ENCODE data around the gene TIMP3. TPM values are rescaled to one million over a fixed set of nuclear protein-coding genes. Genes with fewer than 3 reads are reported as not detected.

Gene TIMP3
- polyA plus RNA-seq, 1 donor (not counting 4 experiments of a cell fraction or from before 2014, with no cell fraction given) = 34.3 TPM

- Histone ChIP-seq H3K9ac (ENCODE audit: control insufficient read depth, extremely low read depth, insufficient read depth, low read length) (no peak overlapping the region), H3K4me3 (ENCODE audit: control insufficient read depth in 2 of 3, extremely low read depth in 1 of 3, insufficient read depth in 2 of 3, low read depth in 1 of 3, low read length in 3 of 3) (no peak overlapping the region), H3K79me2 (ENCODE audit: control insufficient read depth, insufficient read depth, low read length) (no peaks in the 10 kb centered on the region), H3K27me3 (ENCODE audit: control insufficient read depth, extremely low read depth, insufficient read depth, low read length) (no peaks in the 10 kb centered on the region), H2AFZ (ENCODE audit: control insufficient read depth, low read length) (no peak overlapping the region), H3K27ac (ENCODE audit: control insufficient read depth, insufficient read depth, low read length) (no peak overlapping the region), H3K9me1 (ENCODE audit: control insufficient read depth, extremely low read depth, insufficient read depth, low read length) (no peaks in the 10 kb centered on the region), H3K36me3 (ENCODE audit: control insufficient read depth in 2 of 2, extremely low read depth in 1 of 2, insufficient read depth in 2 of 2, low read length in 2 of 2) (peaks cover 7 to 8% of the 10 kb centered on the region in 2 experiments), H3K4me2 (ENCODE audit: control insufficient read depth, extremely low read depth, insufficient read depth, low read depth, low read length) (no peak overlapping the region), H3K9me3 (ENCODE audit: control insufficient read depth, low read depth, low read length) (no peaks in the 10 kb centered on the region), H3K4me1 (ENCODE audit: control insufficient read depth, extremely low read depth, insufficient read depth, low read length) (peaks cover 3% of the 10 kb centered on the region), H4K20me1 (ENCODE audit: control insufficient read depth, extremely low read depth, insufficient read depth, low read length) (no peaks in the 10 kb centered on the region)
- dilution Hi-C loops (cut with MboI; ENCODE audit: extremely low pct_ligation_motif_present, low sequenced_read_pairs) = no loop called here
- TF ChIP-seq CTCF (optimal IDR thresholded peaks at IDR 0.05 in 1 of 3, IDR thresholded peaks at IDR 0.05 in 1 of 3, conservative IDR thresholded peaks at IDR 0.05 in 1 of 3; ENCODE audit: extremely low read depth in 1 of 3, insufficient read depth in 2 of 3, low read length in 3 of 3) (no peak), EZH2 (IDR thresholded peaks at IDR 0.05; ENCODE audit: low read length) (no peak)
- DNase-seq (ENCODE audit: low read depth, low spot score) (no peak), FAIRE-seq (no peak)
Observed at GRCh38 chr22:32858957-32859356, 57.5 kb downstream of the TIMP3 start.

GRCh38 chr22:32859743-32860142 lies 58.2 kb downstream of the TIMP3 start:
- dilution Hi-C loops (cut with MboI; ENCODE audit: extremely low pct_ligation_motif_present, low sequenced_read_pairs) = no loop called here
- H3K36me3 ChIP-seq (ENCODE audit: control insufficient read depth in 2 of 2, extremely low read depth in 1 of 2, insufficient read depth in 2 of 2, low read length in 2 of 2) = peaks cover 7 to 8% of the 10 kb centered on the region in 2 experiments
- peak; percentile 46 for FAIRE-seq

More at GRCh38 chr22:32859743-32860142, 58.2 kb downstream of the TIMP3 start:
- H3K4me1 ChIP-seq (ENCODE audit: control insufficient read depth, extremely low read depth, insufficient read depth, low read length) = peaks cover 3% of the 10 kb centered on the region
- no peak overlapping the region for H3K27ac ChIP-seq (ENCODE audit: control insufficient read depth, insufficient read depth, low read length)
- H3K79me2 ChIP-seq (ENCODE audit: control insufficient read depth, insufficient read depth, low read length) = no peaks in the 10 kb centered on the region
- H3K9me3 ChIP-seq (ENCODE audit: control insufficient read depth, low read depth, low read length) = no peaks in the 10 kb centered on the region
- H2AFZ ChIP-seq (ENCODE audit: control insufficient read depth, low read length) = no peak overlapping the region
- H3K9me1 ChIP-seq (ENCODE audit: control insufficient read depth, extremely low read depth, insufficient read depth, low read length) = peaks cover 2% of the 10 kb centered on the region
- no peak overlapping the region for H3K4me3 ChIP-seq (ENCODE audit: control insufficient read depth in 2 of 3, extremely low read depth in 1 of 3, insufficient read depth in 2 of 3, low read depth in 1 of 3, low read length in 3 of 3)
- no peak for DNase-seq (ENCODE audit: low read depth, low spot score)
- H3K9ac ChIP-seq (ENCODE audit: control insufficient read depth, extremely low read depth, insufficient read depth, low read length) = no peak overlapping the region
- TF ChIP-seq EZH2 (IDR thresholded peaks at IDR 0.05; ENCODE audit: low read length) (no peak), CTCF (optimal IDR thresholded peaks at IDR 0.05 in 1 of 3, IDR thresholded peaks at IDR 0.05 in 1 of 3, conservative IDR thresholded peaks at IDR 0.05 in 1 of 3; ENCODE audit: extremely low read depth in 1 of 3, insufficient read depth in 2 of 3, low read length in 3 of 3) (no peak)
- no peaks in the 10 kb centered on the region for H3K27me3 ChIP-seq (ENCODE audit: control insufficient read depth, extremely low read depth, insufficient read depth, low read length)
- no peaks in the 10 kb centered on the region for H4K20me1 ChIP-seq (ENCODE audit: control insufficient read depth, extremely low read depth, insufficient read depth, low read length)
- no peak overlapping the region for H3K4me2 ChIP-seq (ENCODE audit: control insufficient read depth, extremely low read depth, insufficient read depth, low read depth, low read length)
